Measurements from ENCODE around the gene LAMP5.

DNA sequence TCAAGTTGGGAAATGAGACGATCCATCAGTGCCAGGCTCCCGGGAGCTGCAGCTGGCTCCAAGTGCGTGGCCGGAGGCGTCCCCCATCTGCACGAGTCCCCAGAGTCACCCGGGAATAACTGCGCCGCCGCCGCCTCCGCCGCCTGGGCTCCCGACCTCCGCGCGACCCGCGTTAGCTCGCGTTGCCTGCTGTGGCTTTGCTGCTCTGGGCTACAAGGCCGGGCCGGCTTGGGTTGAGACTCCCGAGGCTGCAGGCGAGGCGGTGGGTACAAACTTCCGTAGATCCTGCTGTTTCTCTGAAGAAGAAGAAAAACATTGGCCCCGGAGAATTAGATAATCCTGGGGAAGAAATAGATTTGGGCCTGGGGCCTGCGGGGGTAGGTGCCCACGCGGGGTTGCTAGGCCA lies 7.4 kb upstream of the LAMP5 start:
- no peak for TF ChIP-seq EZH2 (IDR thresholded peaks at IDR 0.05; ENCODE audit: low read length, unreplicated experiment)
- TF ChIP-seq CTCF (conservative IDR thresholded peaks at IDR 0.05; ENCODE audit: low read depth, low read length), result no peak
- no peak for TF ChIP-seq EZH2phosphoT487 (IDR thresholded peaks at IDR 0.05; ENCODE audit: borderline replicate concordance, low read length)

Data from PC-3 (cell line).